SH-SY5Y (cell line): ENCODE results near the gene INTS11.

ENCODE experiments used
- GATA2 ChIP-seq: IDR thresholded peaks from 2 replicates; pipeline ENCODE4 v1.6.1; 2011; ENCODE audit warnings: mild to moderate bottlenecking, low read depth, low read length
- GATA3 ChIP-seq: IDR thresholded peaks from 2 replicates; pipeline ENCODE4 v1.6.1; 2011; ENCODE audit warnings: low read depth, mild to moderate bottlenecking, low read length, moderate library complexity

Gene INTS11

DNA sequence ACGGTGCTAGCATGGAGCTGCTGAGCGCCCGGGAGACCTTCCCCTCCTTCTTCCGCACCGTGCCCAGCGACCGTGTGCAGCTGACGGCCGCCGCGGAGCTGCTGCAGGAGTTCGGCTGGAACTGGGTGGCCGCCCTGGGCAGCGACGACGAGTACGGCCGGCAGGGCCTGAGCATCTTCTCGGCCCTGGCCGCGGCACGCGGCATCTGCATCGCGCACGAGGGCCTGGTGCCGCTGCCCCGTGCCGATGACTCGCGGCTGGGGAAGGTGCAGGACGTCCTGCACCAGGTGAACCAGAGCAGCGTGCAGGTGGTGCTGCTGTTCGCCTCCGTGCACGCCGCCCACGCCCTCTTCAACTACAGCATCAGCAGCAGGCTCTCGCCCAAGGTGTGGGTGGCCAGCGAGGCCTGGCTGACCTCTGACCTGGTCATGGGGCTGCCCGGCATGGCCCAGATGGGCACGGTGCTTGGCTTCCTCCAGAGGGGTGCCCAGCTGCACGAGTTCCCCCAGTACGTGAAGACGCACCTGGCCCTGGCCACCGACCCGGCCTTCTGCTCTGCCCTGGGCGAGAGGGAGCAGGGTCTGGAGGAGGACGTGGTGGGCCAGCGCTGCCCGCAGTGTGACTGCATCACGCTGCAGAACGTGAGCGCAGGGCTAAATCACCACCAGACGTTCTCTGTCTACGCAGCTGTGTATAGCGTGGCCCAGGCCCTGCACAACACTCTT is 7.7 kb upstream of the INTS11 start:
- TF ChIP-seq GATA2 (no peak), GATA3 (no peak)

- TF ChIP-seq GATA3, result no peak
- TF ChIP-seq GATA2, result no peak
Measured at GRCh38 chr1:1331068-1331965, 6.9 kb upstream of the INTS11 start, which contains the start of gene TAS1R3. Gene TAS1R3 (plus strand): TSS chr1:1331280. CDS start chr1:1331346, 66 bp downstream.

GRCh38 chr1:1330366-1331067 is 6.1 kb upstream of the INTS11 start:
- TF ChIP-seq GATA2 (no peak), GATA3 (no peak)

GRCh38 chr1:1329304-1330210 is 5.1 kb upstream of the INTS11 start:
- TF ChIP-seq GATA3, result no peak
- TF ChIP-seq GATA2, result no peak

DNA sequence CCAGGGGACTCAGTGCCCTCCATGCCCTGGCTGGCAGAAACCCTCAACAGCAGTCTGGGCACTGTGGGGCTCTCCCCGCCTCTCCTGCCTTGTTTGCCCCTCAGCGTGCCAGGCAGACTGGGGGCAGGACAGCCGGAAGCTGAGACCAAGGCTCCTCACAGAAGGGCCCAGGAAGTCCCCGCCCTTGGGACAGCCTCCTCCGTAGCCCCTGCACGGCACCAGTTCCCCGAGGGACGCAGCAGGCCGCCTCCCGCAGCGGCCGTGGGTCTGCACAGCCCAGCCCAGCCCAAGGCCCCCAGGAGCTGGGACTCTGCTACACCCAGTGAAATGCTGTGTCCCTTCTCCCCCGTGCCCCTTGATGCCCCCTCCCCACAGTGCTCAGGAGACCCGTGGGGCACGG is 3.8 kb upstream of the INTS11 start:
- TF ChIP-seq GATA3 (no peak), GATA2 (no peak)

- TF ChIP-seq GATA3, result no peak
- TF ChIP-seq GATA2, result no peak
Measured at GRCh38 chr1:1327291-1327690, 2.8 kb upstream of the INTS11 start.

GRCh38 chr1:1326075-1326605 is 1.7 kb upstream of the INTS11 start:
- no peak for TF ChIP-seq GATA2
- TF ChIP-seq GATA3, result no peak

DNA sequence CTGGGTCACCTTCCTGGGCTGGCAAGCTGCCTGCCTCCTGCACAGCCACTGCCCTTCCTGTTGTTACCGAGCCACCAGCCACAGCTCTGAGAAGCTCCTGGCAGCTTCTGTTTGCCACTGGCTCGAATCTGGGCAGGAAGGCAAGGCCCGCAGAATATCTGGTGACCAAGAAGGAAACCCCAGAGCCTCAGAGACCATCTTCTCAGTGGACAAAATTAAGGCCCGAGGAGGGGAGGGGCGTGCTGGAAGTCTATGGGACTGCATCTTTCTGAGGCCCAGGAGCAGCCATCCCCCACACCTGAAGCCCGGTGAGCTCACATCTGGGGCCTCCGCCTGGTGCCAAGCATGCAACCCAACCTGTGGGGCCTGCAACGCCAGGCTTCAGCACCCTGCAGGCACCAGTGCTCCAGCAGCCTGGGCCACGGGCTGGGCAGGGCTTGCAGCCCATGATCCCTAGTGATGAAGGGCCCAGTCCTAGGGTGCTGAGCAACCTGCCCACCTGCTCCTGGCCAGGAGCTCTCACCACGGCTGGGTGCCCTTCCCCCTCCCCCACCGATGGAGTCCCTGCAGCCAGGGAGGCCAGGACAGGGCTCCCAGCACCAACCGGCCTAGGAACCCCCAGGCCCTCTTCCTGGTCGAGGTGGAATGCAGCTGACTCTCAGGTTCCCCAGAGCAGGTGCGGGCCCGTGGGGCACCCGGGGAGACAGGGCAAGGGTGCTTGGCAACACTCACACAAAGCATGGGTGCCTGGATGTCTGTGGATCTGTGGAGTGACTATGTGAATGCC is 1.0 kb upstream of the INTS11 start:
- TF ChIP-seq GATA2 (no peak), GATA3 (no peak)

- TF ChIP-seq GATA3, result no peak
- no peak for TF ChIP-seq GATA2
Measured at GRCh38 chr1:1324084-1324523, 356 bp downstream of the INTS11 start.

DNA sequence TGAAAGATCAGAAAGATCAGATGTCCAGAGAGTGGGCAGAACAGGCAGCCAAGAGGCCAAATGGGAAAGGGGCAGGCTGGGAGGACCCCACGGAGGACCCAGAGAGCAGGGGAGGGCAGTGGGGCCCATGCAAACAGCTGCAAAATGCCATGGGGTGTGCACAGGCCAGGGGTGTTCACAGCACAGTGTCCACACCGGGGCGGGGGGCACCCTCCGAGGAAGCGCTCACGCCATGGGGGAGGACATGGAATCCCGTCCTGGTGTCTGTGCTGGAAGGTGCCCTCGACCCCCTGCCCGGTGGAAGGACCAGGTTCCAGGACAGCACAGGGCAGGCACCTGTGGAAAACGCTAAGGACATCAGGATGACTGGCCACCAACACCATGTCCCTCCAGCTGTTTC is 1.5 kb downstream of the INTS11 start:
- TF ChIP-seq GATA2 (no peak), GATA3 (no peak)

DNA sequence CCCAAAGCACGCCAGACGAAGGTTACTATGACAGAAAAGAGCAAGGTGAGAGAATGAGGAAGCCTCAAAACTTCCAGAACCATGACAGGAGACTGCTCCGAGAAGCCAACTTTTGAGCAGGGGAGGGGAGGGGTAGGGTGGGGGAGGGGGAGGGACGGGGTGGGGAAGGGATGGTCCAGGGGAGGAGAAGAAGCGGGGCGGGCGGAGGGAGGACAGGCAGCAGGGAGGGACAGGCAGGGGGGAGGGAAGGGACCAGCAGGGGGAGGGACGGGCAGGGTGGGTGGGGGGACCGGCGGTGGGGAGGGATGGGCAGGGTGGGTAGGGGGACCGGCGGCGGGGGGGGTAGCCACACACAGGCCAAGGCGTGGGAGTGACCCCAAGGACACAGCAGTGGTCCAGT is 2.0 kb downstream of the INTS11 start:
- TF ChIP-seq GATA2, result no peak
- no peak for TF ChIP-seq GATA3

GRCh38 chr1:1321477-1321876 is 3.0 kb downstream of the INTS11 start:
- no peak for TF ChIP-seq GATA3
- no peak for TF ChIP-seq GATA2
